Measurements from ENCODE around the gene SELENOI.
"Not testable (repeated sequence)": the region's sequence is repeated elsewhere in the genome, so short reads cannot be mapped to it uniquely, and the experiment has no call there.

The SELENOI gene

GRCh38 chr2:26326514-26326913, 19.4 kb upstream of the SELENOI start:
- in situ Hi-C loops (cut with HindIII; ENCODE audit: low sequenced_read_pairs): no loop called here

- in situ Hi-C loops (cut with HindIII; ENCODE audit: low sequenced_read_pairs): no loop called here
Measured at GRCh38 chr2:26327291-26328272, 18.4 kb upstream of the SELENOI start.

DNA sequence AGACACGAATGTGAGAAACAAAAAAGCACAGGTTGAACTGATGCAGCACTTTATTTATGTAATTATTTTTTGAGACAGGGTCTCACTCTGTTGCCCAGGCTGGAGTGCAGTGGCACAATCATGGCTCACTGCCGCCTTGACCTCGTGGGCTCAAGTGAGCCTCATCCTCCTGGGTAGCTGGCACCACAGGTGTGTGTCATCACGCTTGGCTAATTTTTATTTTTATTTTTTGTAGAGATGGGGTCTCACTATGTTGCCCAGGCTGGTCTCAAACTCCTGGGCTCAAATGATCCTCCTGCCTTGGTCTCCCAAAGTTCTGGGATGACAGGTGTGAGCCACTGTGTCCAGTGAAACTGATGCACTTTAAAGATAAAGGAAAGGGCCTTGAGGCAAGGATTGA, 16.9 kb upstream of the SELENOI start:
- in situ Hi-C loops (cut with HindIII; ENCODE audit: low sequenced_read_pairs): not testable (repeated sequence)

- in situ Hi-C loops (cut with HindIII; ENCODE audit: low sequenced_read_pairs): no loop called here
Measured at GRCh38 chr2:26330114-26330549, 15.8 kb upstream of the SELENOI start.

GRCh38 chr2:26330604-26331003, 15.3 kb upstream of the SELENOI start:
- in situ Hi-C loops (cut with HindIII; ENCODE audit: low sequenced_read_pairs): no loop called here

- in situ Hi-C loops (cut with HindIII; ENCODE audit: low sequenced_read_pairs): not testable (repeated sequence)
Measured at GRCh38 chr2:26331321-26331720, 14.6 kb upstream of the SELENOI start.

DNA sequence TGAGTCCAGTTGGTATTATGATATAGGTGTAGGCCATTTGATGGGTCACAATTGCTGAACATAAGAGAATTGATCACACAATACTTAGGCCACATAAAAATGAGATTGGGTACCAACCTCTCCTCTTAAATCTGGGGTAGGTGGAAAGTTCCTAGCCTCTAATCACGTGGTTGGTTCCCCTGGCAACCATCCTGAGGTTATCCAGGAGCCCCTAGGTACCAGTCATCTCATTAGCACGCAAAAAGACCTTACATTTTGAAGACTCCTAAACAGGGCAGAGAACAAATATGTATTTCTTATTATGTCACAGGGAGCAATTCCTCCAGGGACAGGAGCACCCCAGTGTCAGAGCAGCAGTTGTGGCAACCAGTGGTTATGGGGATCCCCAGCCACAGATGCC, 12.7 kb upstream of the SELENOI start:
- in situ Hi-C loops (cut with HindIII; ENCODE audit: low sequenced_read_pairs): no loop called here

DNA sequence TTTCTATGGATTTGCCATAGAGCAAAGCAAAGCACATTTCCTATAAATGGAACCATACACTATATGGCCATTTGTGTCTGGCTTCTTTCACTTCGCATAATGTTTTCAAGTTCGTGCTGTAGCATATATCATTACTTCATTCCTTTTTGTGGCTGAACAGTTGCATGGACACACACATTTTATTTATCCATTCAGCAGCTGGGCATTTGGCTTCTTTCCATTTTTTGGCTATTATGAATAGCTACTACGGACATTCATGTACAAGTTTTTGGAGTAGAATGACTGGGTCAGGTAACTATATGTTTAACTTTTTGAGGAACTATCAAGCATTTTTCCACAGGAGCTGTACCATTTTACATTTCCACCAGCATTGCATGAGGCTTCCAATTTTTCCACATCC, 10.7 kb upstream of the SELENOI start:
- in situ Hi-C loops (cut with HindIII; ENCODE audit: low sequenced_read_pairs): no loop called here

- in situ Hi-C loops (cut with HindIII; ENCODE audit: low sequenced_read_pairs): no loop called here
Measured at GRCh38 chr2:26336719-26337118, 9.2 kb upstream of the SELENOI start.

DNA sequence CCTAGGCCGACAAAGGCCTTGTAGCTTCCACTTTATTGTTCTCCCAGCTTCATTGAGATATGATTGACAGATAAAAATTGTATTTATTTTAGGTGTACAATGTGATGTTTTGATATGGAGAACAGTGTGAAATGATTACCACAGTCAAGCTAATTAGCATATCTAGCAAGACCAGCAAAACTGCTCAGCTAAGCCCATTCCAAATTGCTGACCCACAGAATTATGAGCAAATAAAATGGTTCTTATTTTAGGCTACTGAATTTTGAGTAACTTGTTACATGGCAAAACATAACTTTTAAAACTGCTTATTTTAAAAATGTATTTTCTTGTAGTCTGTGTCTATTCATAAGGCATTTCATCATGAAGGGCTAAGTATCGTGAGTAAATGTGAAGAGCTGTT, 8.6 kb upstream of the SELENOI start:
- in situ Hi-C loops (cut with HindIII; ENCODE audit: low sequenced_read_pairs): no loop called here

- in situ Hi-C loops (cut with HindIII; ENCODE audit: low sequenced_read_pairs): no loop called here
Measured at GRCh38 chr2:26340831-26341230, 5.1 kb upstream of the SELENOI start.

GRCh38 chr2:26344581-26345282, 1.2 kb upstream of the SELENOI start:
- in situ Hi-C loops (cut with HindIII; ENCODE audit: low sequenced_read_pairs): no loop called here

DNA sequence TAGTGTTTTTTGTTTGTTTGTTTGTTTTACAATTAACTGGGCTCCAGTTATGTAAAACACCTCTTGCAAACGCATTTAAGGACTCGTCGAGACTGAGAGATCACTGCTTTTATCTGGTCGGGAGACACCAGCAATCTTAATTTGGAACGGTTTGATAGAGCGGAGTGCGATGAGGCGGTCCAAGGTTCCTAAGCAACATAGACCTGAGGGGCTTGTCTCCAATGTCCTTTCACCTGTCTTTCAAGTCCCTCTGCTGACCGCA, 729 bp upstream of the SELENOI start:
- in situ Hi-C loops (cut with HindIII; ENCODE audit: low sequenced_read_pairs): no loop called here

DNA sequence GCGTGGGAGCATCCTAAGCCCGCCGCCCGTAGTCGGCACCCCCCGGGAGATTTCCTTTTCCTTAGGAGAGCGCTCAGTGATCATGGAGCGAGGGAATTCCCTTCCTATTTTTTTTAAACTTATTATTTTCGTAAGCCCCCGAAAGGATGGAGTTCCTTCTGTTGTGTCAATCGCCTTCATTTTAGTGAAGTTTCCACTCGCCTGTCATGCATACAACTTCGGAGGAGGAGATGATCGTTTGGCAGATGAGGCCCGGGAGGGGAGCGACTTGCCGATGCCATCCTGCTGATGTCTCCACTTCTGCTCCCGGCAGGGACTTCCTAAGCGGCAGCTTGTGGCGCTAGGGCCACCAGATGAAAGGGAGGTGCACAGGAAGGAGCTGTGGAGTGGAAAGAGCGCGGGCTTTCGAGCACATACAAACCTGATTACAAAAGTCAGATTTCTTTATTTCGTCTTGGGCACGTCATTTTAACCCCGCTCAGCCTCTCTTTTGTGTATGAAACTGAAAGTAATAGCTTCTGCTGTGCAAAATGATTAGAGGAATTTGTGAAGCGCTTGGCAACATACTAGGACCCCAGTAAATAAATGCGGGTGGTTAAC, 611 bp downstream of the SELENOI start, which contains the start of gene ADGRF3:
Gene ADGRF3 (minus strand): TSS at position 336 of the 600 bp plus-strand sequence. CDS start 555 bp downstream, outside the sequence.
- in situ Hi-C loops (cut with HindIII; ENCODE audit: low sequenced_read_pairs): no loop called here

- in situ Hi-C loops (cut with HindIII; ENCODE audit: low sequenced_read_pairs): no loop called here
Measured at GRCh38 chr2:26347286-26347865, 1.4 kb downstream of the SELENOI start.

- in situ Hi-C loops (cut with HindIII; ENCODE audit: low sequenced_read_pairs): no loop called here
Measured at GRCh38 chr2:26349690-26350089, 3.7 kb downstream of the SELENOI start.

DNA sequence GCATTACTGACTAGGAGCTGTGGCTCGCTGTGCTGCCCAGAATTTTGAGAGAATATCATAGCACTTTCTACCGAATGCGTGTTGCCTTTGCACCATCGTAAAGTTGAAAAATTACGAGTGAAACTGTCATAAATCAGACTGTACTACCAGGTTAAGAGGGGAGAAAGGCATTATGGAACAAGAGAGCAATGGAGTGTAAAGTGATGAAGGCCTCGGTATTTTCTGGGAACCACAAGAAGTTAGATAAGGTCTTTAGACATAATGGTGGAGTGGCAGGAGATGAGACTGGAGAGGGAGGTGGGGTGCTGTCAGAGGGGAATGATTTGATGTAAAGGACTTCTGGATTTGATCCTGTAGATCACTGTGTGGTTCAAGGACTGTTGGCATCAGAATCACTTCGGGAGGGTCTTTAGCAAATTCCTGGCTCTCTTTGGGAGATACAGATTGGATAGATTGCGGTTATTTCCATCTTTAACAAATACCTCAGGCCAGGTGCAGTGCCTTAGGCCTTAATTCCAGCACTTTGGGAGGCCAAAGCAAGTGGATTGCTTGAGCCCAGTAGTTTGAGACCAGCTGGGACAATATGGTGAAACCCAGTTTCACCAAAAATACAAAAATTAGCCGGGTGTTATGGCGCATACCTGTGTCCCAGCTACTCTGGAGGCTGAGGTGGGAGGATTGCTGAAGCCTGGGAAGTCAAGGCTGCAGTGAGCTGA, 5.6 kb downstream of the SELENOI start:
- in situ Hi-C loops (cut with HindIII; ENCODE audit: low sequenced_read_pairs): no loop called here

DNA sequence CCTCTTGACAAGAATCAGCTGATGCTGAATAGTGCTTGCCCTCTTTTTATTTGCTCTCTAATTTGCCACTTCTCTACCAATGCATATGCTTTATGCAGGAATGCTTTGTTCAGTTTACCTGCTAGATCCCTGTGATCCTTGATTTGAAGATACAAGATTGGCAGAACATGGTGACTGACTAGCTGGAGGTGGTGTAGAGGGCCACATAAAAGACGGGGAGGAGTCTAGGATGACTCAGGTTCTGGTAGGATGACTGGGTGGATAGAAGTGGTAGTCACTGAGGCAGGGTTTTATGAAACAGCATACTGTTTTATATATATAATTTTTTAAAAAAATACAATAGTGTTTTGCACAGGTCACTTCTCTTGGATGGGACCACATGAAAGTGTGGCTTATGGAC, 6.9 kb downstream of the SELENOI start:
- in situ Hi-C loops (cut with HindIII; ENCODE audit: low sequenced_read_pairs): no loop called here

- in situ Hi-C loops (cut with HindIII; ENCODE audit: low sequenced_read_pairs): not testable (repeated sequence)
Measured at GRCh38 chr2:26354469-26354868, 8.5 kb downstream of the SELENOI start.

Data from DLD1 (cell line).